SK-N-MC (cell line): ENCODE measurements around the gene MLLT3.

Experiments used
- DNase-seq: peaks from one replicate; pipeline ENCODE4 v3.0.0-alpha.2; 2011; ENCODE audit warnings: low read depth, low spot score
- H3K27ac ChIP-seq: fragments of 200-600 bp; sonication (generic); 2 replicates; pipeline ENCODE4 v1.5.1; 2016; ENCODE audit warnings: mixed run types
- H3K36me3 ChIP-seq: fragments of 200-600 bp; sonication (generic); 2 replicates; pipeline ENCODE4 v1.6.1; 2017; ENCODE audit warnings: antibody characterized with exemption, low read length, mixed read lengths; ENCODE audit not compliant: insufficient read depth
- H3K4me3 ChIP-seq: fragments of 200-600 bp; sonication (generic); 2 replicates; pipeline ENCODE4 v1.5.1; 2016
- H3K9ac ChIP-seq: fragments of 200-600 bp; sonication (generic); 2 replicates; pipeline ENCODE4 v1.8.0; 2017; ENCODE audit warnings: mixed run types, mixed read lengths; ENCODE audit not compliant: insufficient read length
- H3K9me3 ChIP-seq: fragments of 200-600 bp; sonication (generic); 2 replicates; pipeline ENCODE4 v1.6.1; 2017; ENCODE audit warnings: low read depth, mild to moderate bottlenecking, antibody characterized with exemption, low read length, moderate library complexity, mixed read lengths
- EZH2 ChIP-seq: fragments of 200-600 bp; sonication (generic); IDR thresholded peaks from one replicate; pipeline ENCODE4 v1.6.1; 2017; ENCODE audit warnings: antibody characterized with exemption
- FOXP2 ChIP-seq: optimal IDR thresholded peaks from 2 replicates; pipeline ENCODE3; 2011; ENCODE audit warnings: mild to moderate bottlenecking, moderate library complexity; ENCODE audit not compliant: insufficient read depth; ENCODE audit errors: extremely low read length, control extremely low read depth
- POLR2AphosphoS5 ChIP-seq: IDR thresholded peaks from 2 replicates; pipeline ENCODE4 v1.6.1; 2012; ENCODE audit warnings: mild to moderate bottlenecking, low read depth, low read length, borderline replicate concordance

The MLLT3 gene

GRCh38 chr9:20512636-20513035 lies 109.7 kb downstream of the MLLT3 start:
- H3K9me3 ChIP-seq: 0 out of 2 replicates have a peak, but pooled peaks cover 2% of the 10 kb centered on the region
- TF ChIP-seq EZH2: no peak
- no peak for TF ChIP-seq FOXP2
- TF ChIP-seq POLR2AphosphoS5: no peak
- H3K4me3 ChIP-seq: peak overlapping the region; percentile 22
- peak overlapping the region; percentile 80 for H3K27ac ChIP-seq
- no peak for DNase-seq
- H3K9ac ChIP-seq: no peak overlapping the region
- H3K36me3 ChIP-seq: no peaks in the 10 kb centered on the region; the same call in 1 of the 2 replicates

- no peak for DNase-seq
- Histone ChIP-seq H3K27ac (peak overlapping the region; percentile 80), H3K9ac (peak overlapping the region; percentile 5), H3K36me3 (no peaks in the 10 kb centered on the region; the same call in 1 of the 2 replicates), H3K4me3 (peak overlapping the region; percentile 22), H3K9me3 (0 out of 2 replicates have a peak, but pooled peaks cover 2% of the 10 kb centered on the region)
- TF ChIP-seq EZH2: no peak
Measured at GRCh38 chr9:20512106-20512505, 110.2 kb downstream of the MLLT3 start.

GRCh38 chr9:20511686-20512085 lies 110.6 kb downstream of the MLLT3 start:
- H3K27ac ChIP-seq: peak overlapping the region; percentile 80
- no peak for DNase-seq
- H3K36me3 ChIP-seq: no peaks in the 10 kb centered on the region; the same call in 1 of the 2 replicates
- no peak for TF ChIP-seq FOXP2
- no peak for TF ChIP-seq EZH2
- peak overlapping the region; percentile 22 for H3K4me3 ChIP-seq
- no peak overlapping the region for H3K9ac ChIP-seq
- H3K9me3 ChIP-seq: 0 out of 2 replicates have a peak, but pooled peaks cover 2% of the 10 kb centered on the region

- H3K9me3 ChIP-seq: 0 out of 2 replicates have a peak, but pooled peaks cover 2% of the 10 kb centered on the region
- H3K36me3 ChIP-seq: peaks cover 10% of the 10 kb centered on the region; the same call in 1 of the 2 replicates
- no peak for TF ChIP-seq POLR2AphosphoS5
- no peak for TF ChIP-seq EZH2
- no peak for TF ChIP-seq FOXP2
- peak overlapping the region; percentile 96; the same call in 1 of the 2 replicates for H3K27ac ChIP-seq
- H3K9ac ChIP-seq: no peak overlapping the region
- no peak overlapping the region for H3K4me3 ChIP-seq
- no peak for DNase-seq
Measured at GRCh38 chr9:20509466-20509865, 112.8 kb downstream of the MLLT3 start.

- H3K9ac ChIP-seq: no peak overlapping the region
- peak overlapping the region; percentile 96 for H3K27ac ChIP-seq
- DNase-seq: no peak
- peak overlapping the region; percentile 71 for H3K4me3 ChIP-seq
- H3K9me3 ChIP-seq: peaks cover 11% of the 10 kb centered on the region; the same call in 1 of the 2 replicates
- H3K36me3 ChIP-seq: peaks cover 19% of the 10 kb centered on the region
- TF ChIP-seq POLR2AphosphoS5: no peak
- no peak for TF ChIP-seq EZH2
- no peak for TF ChIP-seq FOXP2
Measured at GRCh38 chr9:20508242-20508641, 114.1 kb downstream of the MLLT3 start.

- Histone ChIP-seq H3K36me3 (peaks cover 21% of the 10 kb centered on the region), H3K27ac (peak overlapping the region; percentile 96)
- TF ChIP-seq FOXP2 (no peak), POLR2AphosphoS5 (no peak), EZH2 (no peak)
Measured at GRCh38 chr9:20507431-20507830, 114.9 kb downstream of the MLLT3 start.

GRCh38 chr9:20506099-20506900 lies 116.0 kb downstream of the MLLT3 start:
- TF ChIP-seq EZH2 (no peak), POLR2AphosphoS5 (no peak), FOXP2 (no peak)
- Histone ChIP-seq H3K27ac (peak overlapping the region; percentile 96), H3K9ac (peak overlapping the region; percentile 30), H3K36me3 (peaks cover 21% of the 10 kb centered on the region), H3K9me3 (peaks cover 13% of the 10 kb centered on the region; the same call in 1 of the 2 replicates), H3K4me3 (peak overlapping the region; percentile 71)
- no peak for DNase-seq

More at GRCh38 chr9:20507431-20507830, 114.9 kb downstream of the MLLT3 start:
- H3K9ac ChIP-seq: peak overlapping the region; percentile 30
- peaks cover 13% of the 10 kb centered on the region; the same call in 1 of the 2 replicates for H3K9me3 ChIP-seq
- peak overlapping the region; percentile 71 for H3K4me3 ChIP-seq
- DNase-seq: no peak

- H3K4me3 ChIP-seq: no peak overlapping the region; the same call in 1 of the 2 replicates
- peaks cover 13% of the 10 kb centered on the region; the same call in 1 of the 2 replicates for H3K9me3 ChIP-seq
- H3K9ac ChIP-seq: no peak overlapping the region
- peaks cover 21% of the 10 kb centered on the region for H3K36me3 ChIP-seq
- H3K27ac ChIP-seq: peak overlapping the region; percentile 96
- DNase-seq: no peak
- TF ChIP-seq EZH2 (no peak), FOXP2 (no peak), POLR2AphosphoS5 (no peak)
Measured at GRCh38 chr9:20505574-20505973, 116.7 kb downstream of the MLLT3 start.

- peak overlapping the region; percentile 96; the same call in 1 of the 2 replicates for H3K27ac ChIP-seq
- TF ChIP-seq EZH2 (no peak), FOXP2 (no peak), POLR2AphosphoS5 (no peak)
- no peak overlapping the region for H3K9ac ChIP-seq
- H3K36me3 ChIP-seq: peaks cover 21% of the 10 kb centered on the region
- H3K9me3 ChIP-seq: peaks cover 11% of the 10 kb centered on the region; the same call in 1 of the 2 replicates
- no peak for DNase-seq
- H3K4me3 ChIP-seq: no peak overlapping the region
Measured at GRCh38 chr9:20504930-20505329, 117.4 kb downstream of the MLLT3 start.
